OCI-LY1 (cell line): ENCODE data around the gene RPL12.

Source experiments
- H2AFZ ChIP-seq: fragments of 200-600 bp; sonication (generic), shearing (Covaris generic); 2 replicates; pipeline ENCODE4 v1.6.0; 2014; ENCODE audit warnings: antibody characterized with exemption, mild to moderate bottlenecking, low read length
- H3F3A ChIP-seq: fragments of 200-600 bp; sonication (generic), shearing (Covaris generic); 2 replicates; pipeline ENCODE4 v1.6.0; 2014; ENCODE audit warnings: mild to moderate bottlenecking, antibody characterized with exemption, low read length, moderate library complexity; ENCODE audit not compliant: insufficient read depth
- H3K27ac ChIP-seq: fragments of 200-600 bp; sonication (generic); 2 replicates; pipeline ENCODE4 v1.5.1; 2014; ENCODE audit warnings: low read length, mixed run types, mild to moderate bottlenecking, low read depth; ENCODE audit not compliant: poor library complexity, severe bottlenecking
- H3K27me3 ChIP-seq: fragments of 200-600 bp; sonication (generic); 2 replicates; pipeline ENCODE4 v1.6.0; 2014; ENCODE audit warnings: antibody characterized with exemption, mild to moderate bottlenecking, low read length, moderate library complexity; ENCODE audit not compliant: insufficient read depth
- H3K36me3 ChIP-seq: fragments of 200-600 bp; sonication (generic); 2 replicates; pipeline ENCODE4 v1.6.1; 2014; ENCODE audit warnings: mild to moderate bottlenecking, antibody characterized with exemption, low read length, moderate library complexity, mixed read lengths; ENCODE audit not compliant: insufficient read depth
- H3K4me1 ChIP-seq: fragments of 200-600 bp; sonication (generic); 2 replicates; pipeline ENCODE4 v1.5.1; 2014; ENCODE audit warnings: mild to moderate bottlenecking, low read length, moderate library complexity; ENCODE audit not compliant: insufficient read depth, severe bottlenecking
- H3K4me2 ChIP-seq: fragments of 200-600 bp; sonication (generic), shearing (Covaris generic); 2 replicates; pipeline ENCODE4 v1.6.1; 2014; ENCODE audit warnings: low read length
- H3K4me3 ChIP-seq: fragments of 200-600 bp; sonication (generic); 2 replicates; pipeline ENCODE4 v1.5.1; 2014; ENCODE audit warnings: low read length, low read depth, mild to moderate bottlenecking, mixed read lengths; ENCODE audit not compliant: poor library complexity, severe bottlenecking
- H3K79me2 ChIP-seq: fragments of 200-600 bp; shearing (Covaris generic); 2 replicates; pipeline ENCODE4 v1.6.1; 2016; ENCODE audit warnings: mixed run types, low read length, mixed read lengths; ENCODE audit not compliant: insufficient read depth
- H3K9ac ChIP-seq: fragments of 200-600 bp; sonication (generic), shearing (Covaris generic); 2 replicates; pipeline ENCODE4 v1.6.1; 2014; ENCODE audit warnings: mild to moderate bottlenecking, low read length, mixed read lengths
- H3K9me2 ChIP-seq: fragments of 200-600 bp; sonication (generic), shearing (Covaris generic); 2 replicates; pipeline ENCODE4 v1.6.1; 2014; ENCODE audit warnings: low read depth, mild to moderate bottlenecking, low read length, mixed read lengths
- H3K9me3 ChIP-seq: fragments of 200-600 bp; shearing (Covaris generic); 2 replicates; pipeline ENCODE4 v1.6.1; 2014; ENCODE audit warnings: low read length, mixed read lengths
- H4K20me1 ChIP-seq: fragments of 200-600 bp; sonication (generic), shearing (Covaris generic); 2 replicates; pipeline ENCODE4 v1.6.0; 2016; ENCODE audit warnings: mild to moderate bottlenecking, low read length; ENCODE audit not compliant: insufficient read depth
- EZH2 ChIP-seq: fragments of 200-600 bp; sonication (generic), shearing (Covaris generic); IDR thresholded peaks from 2 replicates; pipeline ENCODE4 v1.8.0; 2017; ENCODE audit warnings: borderline replicate concordance, mixed run types, mild to moderate bottlenecking, antibody characterized with exemption, low read length, moderate library complexity, mixed read lengths
- TF ChIP-seq, protein P1 (sequence below): fragments of 200-600 bp; sonication (generic), shearing (Covaris generic); IDR thresholded peaks from 2 replicates; pipeline ENCODE4 v1.5.1; 2017; ENCODE audit warnings: mild to moderate bottlenecking, antibody characterized with exemption, low read length, moderate library complexity, mixed read lengths

RPL12 gene

DNA sequence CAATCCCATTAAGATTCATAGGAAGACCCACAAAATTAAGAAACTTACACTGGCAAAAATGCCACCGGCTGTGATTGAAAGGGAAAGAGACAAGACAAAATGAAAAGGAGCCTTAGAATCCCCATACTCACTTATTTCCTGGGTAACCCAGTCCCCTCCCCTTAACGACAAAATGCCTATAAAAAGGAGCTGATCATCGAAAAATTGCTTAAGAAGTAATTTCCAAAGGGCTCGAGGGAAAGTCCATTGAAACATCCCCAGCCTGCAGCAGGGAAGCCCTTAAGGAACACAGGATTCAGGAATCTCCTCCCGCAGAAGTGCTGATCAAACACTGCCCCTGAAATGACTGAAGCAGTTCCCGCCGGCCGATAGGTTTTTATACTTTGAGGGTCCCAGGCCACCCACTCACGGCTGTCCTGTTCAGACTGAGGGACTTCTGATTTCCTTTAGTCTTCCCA, 27.7 kb downstream of the RPL12 start:
- TF ChIP-seq EZH2, result no peak
- TF ChIP-seq, protein P1, sequence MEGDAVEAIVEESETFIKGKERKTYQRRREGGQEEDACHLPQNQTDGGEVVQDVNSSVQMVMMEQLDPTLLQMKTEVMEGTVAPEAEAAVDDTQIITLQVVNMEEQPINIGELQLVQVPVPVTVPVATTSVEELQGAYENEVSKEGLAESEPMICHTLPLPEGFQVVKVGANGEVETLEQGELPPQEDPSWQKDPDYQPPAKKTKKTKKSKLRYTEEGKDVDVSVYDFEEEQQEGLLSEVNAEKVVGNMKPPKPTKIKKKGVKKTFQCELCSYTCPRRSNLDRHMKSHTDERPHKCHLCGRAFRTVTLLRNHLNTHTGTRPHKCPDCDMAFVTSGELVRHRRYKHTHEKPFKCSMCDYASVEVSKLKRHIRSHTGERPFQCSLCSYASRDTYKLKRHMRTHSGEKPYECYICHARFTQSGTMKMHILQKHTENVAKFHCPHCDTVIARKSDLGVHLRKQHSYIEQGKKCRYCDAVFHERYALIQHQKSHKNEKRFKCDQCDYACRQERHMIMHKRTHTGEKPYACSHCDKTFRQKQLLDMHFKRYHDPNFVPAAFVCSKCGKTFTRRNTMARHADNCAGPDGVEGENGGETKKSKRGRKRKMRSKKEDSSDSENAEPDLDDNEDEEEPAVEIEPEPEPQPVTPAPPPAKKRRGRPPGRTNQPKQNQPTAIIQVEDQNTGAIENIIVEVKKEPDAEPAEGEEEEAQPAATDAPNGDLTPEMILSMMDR, result no peak
- peaks cover 8% of the 10 kb centered on the region for H3K79me2 ChIP-seq
- H3K4me2 ChIP-seq, result peak overlapping the region; percentile 76
- H2AFZ ChIP-seq, result 0 out of 2 replicates have a peak overlapping the region, but pooled peaks have one; percentile 20
- peak overlapping the region; percentile 18 for H3K27ac ChIP-seq
- H3K9ac ChIP-seq, result peak overlapping the region; percentile 88
- H3K27me3 ChIP-seq, result no peaks in the 10 kb centered on the region
- peak overlapping the region; percentile 88 for H3K4me3 ChIP-seq
- no peaks in the 10 kb centered on the region for H3K9me3 ChIP-seq
- peaks cover 3% of the 10 kb centered on the region; the same call in 1 of the 2 replicates for H3K36me3 ChIP-seq
- no peaks in the 10 kb centered on the region for H3F3A ChIP-seq
- no peaks in the 10 kb centered on the region for H3K9me2 ChIP-seq
- H3K4me1 ChIP-seq, result peaks cover 24% of the 10 kb centered on the region
- no peaks in the 10 kb centered on the region for H4K20me1 ChIP-seq

DNA sequence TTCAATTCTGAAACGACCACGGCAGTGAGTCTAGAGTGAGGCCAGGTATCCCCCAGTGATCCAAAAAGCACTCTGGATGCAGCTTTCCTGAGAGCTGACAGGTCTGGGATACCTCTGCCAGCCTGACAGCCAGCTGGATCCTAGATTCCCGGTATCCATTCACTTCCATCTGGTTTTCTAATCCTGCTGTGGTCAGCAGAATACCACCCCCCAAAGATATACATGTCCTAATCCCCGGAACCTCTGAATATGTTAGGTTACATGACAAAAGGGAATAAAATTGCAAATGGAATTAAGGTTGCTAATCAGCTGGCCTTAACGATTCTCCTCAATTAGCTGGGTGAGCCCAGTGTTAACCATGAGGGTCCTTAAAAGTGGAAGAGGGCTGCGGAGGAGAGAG, 28.4 kb downstream of the RPL12 start:
- Histone ChIP-seq H3K36me3 (no peaks in the 10 kb centered on the region), H3F3A (no peaks in the 10 kb centered on the region), H3K27ac (no peak overlapping the region), H3K9ac (peak overlapping the region; percentile 88; the same call in 1 of the 2 replicates), H3K9me3 (no peaks in the 10 kb centered on the region), H2AFZ (no peak overlapping the region), H4K20me1 (no peaks in the 10 kb centered on the region), H3K4me1 (peaks cover 24% of the 10 kb centered on the region), H3K9me2 (no peaks in the 10 kb centered on the region), H3K4me2 (peak overlapping the region; percentile 76), H3K79me2 (peaks cover 8% of the 10 kb centered on the region), H3K27me3 (no peaks in the 10 kb centered on the region), H3K4me3 (peak overlapping the region; percentile 88)
- TF ChIP-seq, protein P1, result no peak
- TF ChIP-seq EZH2, result no peak

DNA sequence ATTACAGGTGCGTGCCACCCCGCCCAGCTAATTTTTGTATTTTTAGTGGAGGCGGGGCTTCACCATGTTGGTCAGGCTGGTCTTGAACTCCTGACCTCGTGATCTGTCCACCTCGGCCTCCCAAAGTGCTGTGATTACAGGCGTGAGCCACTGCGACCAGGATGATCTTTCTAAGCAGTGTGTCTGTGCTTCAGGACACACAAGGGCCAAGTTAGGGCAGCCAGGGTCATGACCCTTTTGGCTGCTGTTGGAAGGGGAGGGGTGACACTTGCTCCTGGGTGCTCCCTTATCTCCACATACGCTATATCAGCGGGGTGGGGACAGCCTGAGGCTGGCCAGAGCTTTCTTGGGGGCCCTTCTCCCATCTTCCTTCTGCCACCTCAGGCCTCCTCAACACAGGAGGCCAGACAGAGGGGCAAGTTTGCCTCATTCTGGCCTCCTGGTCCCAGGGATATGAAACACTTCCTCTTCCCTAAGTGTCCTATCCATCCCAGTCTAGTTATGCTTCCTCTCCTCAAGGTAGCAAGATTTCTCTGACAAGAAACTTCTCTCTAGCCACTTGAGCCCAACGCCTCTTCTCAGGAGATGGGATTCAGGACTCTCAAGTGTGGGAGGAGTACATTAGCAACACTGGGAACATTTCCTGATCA, 28.9 kb downstream of the RPL12 start:
- Histone ChIP-seq H2AFZ (no peak overlapping the region), H3K9me3 (no peaks in the 10 kb centered on the region), H3K4me1 (peaks cover 24% of the 10 kb centered on the region), H3K27me3 (no peaks in the 10 kb centered on the region), H4K20me1 (no peaks in the 10 kb centered on the region), H3K9ac (no peak overlapping the region; the same call in 1 of the 2 replicates), H3F3A (no peaks in the 10 kb centered on the region), H3K79me2 (peaks cover 8% of the 10 kb centered on the region), H3K4me3 (no peak overlapping the region), H3K27ac (no peak overlapping the region), H3K9me2 (no peaks in the 10 kb centered on the region), H3K36me3 (no peaks in the 10 kb centered on the region), H3K4me2 (peak overlapping the region; percentile 76; the same call in 1 of the 2 replicates)
- TF ChIP-seq, protein P1, result no peak
- no peak for TF ChIP-seq EZH2
